NCI-H1048 (cell line): ENCODE data around the gene NECTIN3.

Experiments
- DNase-seq: peaks from one replicate; lab custom pipeline; 2025; lab: John Stamatoyannopoulos, UW

NECTIN3 gene

DNA sequence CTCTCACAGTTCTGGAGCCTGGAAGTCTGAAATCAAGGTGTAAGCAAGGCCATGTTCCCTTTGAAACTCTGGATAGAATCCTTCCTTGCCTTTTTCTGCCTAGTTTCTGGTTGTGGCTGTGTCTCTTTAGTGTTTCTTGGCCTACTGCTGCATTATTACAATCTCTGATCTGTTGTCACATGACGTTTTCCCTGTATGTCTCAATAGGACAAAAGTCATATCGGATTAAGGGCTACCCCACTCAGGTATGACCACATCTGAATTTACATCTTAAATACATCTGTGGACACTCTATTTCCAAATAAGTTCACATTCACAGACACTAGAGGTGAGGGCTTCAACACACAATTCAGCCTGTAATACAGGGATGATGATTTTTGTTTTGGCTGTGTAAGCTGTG is 13.3 kb downstream of the NECTIN3 start:
- DNase-seq: no peak

DNA sequence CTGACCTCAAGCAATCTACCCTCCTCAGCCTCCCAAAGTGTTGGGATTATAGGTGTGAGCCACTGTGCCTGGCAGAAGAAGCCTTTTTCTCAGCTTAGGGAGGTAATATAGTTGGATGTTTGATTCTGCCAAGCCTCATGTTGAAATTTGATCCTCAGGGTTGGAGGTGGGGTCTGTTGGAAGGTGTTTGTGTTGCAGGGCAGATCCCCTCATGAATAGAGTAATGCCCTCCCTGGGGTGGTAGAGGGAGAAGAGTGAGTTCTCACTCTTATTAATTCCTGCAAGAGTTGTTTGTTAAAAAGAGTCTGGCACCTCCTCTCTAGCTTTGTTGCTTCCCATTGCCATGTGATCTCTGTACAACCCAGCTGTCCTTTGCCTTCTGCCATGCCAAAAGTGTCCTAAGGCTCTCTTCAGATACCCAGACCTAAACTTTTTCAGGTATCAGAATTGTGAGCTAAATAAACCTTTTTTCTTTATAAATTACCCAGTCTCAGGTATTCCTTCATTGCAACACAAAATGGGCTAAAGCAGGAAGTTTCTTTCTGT is 16.4 kb downstream of the NECTIN3 start:
- DNase-seq: no peak

- no peak for DNase-seq
These were observed 25.0 kb downstream of the NECTIN3 start for GRCh38 chr3:111096487-111097209.

- no peak for DNase-seq
These were observed 32.2 kb downstream of the NECTIN3 start for GRCh38 chr3:111103807-111104206.

GRCh38 chr3:111106993-111107661 is 35.5 kb downstream of the NECTIN3 start:
- no peak for DNase-seq

GRCh38 chr3:111107662-111108035 is 36.0 kb downstream of the NECTIN3 start:
- no peak for DNase-seq

GRCh38 chr3:111112913-111113312 is 41.3 kb downstream of the NECTIN3 start:
- DNase-seq: no peak

DNA sequence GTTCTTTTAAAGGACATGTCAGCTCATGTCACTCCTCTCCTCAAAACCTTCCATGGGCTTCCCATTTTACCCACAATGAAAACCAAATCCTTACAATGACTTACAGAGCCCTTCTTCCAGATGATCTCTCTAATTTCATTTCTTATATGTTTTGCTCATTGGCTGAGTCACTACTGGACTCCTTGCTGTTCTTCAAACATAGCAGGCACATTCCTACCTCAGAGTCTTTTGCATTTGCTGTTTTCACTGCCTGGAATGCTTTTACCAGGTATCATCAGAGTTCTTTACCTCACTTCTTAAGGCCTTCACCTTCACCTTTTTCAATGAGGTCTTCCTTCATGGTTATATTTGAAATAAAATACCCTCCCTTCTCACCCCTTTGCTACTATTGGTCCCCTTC is 57.3 kb downstream of the NECTIN3 start:
- DNase-seq: no peak

DNA sequence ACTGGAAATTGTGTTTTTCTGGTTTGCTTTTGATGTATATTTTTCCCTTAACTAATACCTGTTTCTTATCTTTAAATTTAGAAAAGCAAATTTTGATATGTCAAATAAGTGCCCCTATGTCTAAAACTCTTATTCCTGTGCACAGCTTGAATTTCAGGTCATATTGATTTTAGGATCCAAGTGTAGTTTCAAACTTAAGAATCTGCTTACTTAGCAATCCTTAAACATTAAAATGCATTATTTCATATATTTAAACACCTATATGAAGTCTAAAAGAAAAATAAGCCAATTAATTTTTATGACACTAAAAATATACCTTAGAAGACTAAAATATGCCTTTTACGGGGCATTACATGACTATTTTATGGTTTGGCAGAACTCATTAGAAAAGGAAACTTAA is 59.2 kb downstream of the NECTIN3 start:
- DNase-seq: no peak

DNA sequence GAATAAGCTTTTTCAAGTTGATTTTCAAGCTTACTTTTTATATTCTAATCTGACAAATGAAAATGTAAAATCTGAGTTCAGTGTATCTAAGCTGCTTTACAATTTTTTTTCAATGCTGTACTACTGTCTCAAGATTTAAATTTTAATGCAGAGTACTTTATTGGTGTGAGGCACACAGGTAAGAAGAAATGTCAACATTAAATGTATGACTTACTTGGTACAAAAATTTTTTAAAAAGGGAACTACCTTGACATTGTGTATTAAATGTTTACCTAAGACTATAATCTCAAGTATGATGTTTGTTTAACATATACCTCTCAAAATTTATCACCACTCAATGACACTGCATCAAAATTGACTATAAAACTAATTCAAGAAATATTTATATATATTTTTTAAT is 62.7 kb downstream of the NECTIN3 start:
- DNase-seq: no peak

GRCh38 chr3:111151438-111151837 is 79.8 kb downstream of the NECTIN3 start:
- no peak for DNase-seq

- no peak for DNase-seq
These were observed 80.9 kb downstream of the NECTIN3 start for GRCh38 chr3:111152496-111152895.

GRCh38 chr3:111156517-111156916 is 84.9 kb downstream of the NECTIN3 start:
- no peak for DNase-seq

DNA sequence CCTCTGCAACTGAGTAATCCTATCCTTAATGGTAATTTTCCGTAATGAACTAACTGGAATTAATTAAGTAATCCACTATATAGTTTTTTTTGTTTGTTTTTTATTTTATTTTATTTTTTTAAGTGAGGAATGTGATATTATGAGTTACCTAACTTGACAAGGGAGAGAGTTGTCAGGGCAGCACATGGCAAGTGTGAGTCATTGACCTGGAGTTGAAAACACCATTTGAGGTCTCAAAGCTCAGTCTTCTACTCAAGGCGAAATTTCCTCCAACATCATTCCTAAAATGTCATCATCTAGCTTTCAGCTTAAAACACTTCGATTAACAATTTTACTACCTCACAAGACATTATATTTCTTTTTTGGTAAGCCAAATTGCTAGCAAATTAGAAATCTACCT is 87.8 kb downstream of the NECTIN3 start:
- no peak for DNase-seq

- no peak for DNase-seq
These were observed 93.0 kb downstream of the NECTIN3 start for GRCh38 chr3:111164621-111165020.

DNA sequence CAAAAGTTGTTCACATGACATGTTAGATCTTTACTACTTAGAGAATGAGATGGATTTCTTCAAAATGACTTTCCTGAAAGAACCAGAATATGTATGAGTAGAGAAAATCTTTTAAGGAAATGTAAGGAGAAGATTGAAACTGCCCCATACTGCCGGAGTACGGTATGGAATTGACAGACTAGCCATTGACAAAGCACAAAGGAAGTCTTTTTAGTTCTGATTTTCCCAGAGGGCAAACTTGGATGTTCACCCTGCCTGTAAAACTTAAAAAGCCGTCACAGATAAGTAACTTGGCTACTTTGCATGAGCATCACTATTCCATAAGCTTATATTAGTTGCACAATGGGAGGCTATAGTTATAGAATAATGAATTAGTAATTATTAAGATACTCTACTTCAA is 93.8 kb downstream of the NECTIN3 start:
- DNase-seq: no peak

DNA sequence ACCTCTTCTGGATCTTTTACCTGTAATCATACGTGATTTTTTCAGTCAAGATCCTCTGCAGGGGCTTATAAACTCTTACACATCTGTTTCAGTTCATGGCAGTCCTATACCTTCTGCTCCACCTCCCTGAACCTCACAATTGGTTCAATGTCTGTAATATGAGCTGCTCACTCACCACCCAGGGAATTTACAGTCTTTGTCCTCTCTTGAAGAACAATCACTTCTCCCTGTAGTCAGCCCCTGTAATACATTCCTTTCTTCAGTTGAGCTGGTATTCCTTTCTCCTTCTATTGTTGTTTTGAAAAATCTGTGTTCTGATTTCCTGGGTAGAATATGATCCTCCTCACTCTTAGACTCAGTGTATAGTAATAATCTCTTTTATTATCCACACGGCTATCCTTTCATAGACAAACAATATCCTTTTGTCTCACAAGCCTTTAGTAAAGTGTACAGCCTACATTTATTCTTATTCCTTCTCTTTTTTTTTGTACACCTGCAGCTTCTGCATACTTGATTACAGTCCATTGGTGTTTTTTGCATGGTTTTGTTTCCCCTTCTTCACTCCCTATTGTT is 101.8 kb downstream of the NECTIN3 start:
- DNase-seq: no peak

GRCh38 chr3:111173906-111174305 is 102.3 kb downstream of the NECTIN3 start:
- no peak for DNase-seq

DNA sequence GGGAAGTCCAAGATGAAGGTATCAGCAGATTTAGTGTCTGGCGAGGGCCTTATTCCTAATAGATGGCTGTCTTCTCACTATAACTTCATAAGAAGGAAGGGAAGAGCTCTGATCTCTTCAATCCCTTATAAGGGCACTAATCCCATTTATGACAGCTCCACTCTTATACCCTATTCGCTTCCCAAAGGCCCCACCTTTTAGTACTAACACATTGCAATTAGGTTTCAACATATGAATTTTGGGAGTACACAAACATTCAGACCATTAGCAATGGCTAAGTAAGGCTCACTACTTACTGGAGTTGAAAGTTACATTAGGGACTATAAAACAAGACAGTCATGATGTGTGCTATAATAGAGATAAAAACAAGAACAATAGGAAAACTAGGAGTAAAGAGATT is 118.9 kb downstream of the NECTIN3 start:
- DNase-seq: no peak

DNA sequence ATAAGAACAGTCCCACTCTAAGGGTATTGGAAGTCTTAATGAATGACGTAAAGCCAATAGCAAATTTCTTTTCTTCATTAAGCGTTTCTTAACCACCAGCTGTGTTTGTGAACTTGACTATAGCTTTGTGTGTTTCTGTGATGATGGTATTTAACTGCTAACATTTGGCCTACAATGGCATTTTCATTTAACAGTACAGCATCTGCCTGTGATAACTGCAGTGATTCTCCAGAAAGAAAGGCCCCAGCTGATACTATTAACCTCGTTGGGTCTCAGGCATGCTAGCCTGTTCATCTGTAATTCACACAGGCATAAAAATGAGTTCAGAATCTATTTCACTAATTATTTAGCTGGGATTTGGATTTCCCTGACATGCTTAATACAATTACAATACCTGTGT is 121.9 kb downstream of the NECTIN3 start:
- no peak for DNase-seq

GRCh38 chr3:111194048-111194447 is 122.4 kb downstream of the NECTIN3 start:
- DNase-seq: no peak

DNA sequence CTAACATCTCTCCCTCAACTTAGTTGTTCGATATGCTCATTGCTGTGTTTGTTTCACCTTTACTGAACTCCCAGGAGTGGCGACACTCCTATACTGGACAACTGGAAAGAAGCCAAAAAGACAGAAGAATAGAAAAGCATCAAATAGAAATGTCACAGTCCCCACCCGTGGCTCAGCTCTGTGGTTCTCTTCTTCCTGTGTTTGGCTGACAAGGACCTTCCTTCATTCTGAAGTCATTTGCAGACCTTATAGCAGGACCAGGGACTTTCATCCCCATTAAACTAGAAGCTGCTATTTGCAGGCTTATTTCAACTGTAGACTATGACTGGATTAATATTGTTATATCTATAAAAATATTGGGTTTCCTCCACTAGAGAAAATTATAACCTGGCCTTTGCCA is 125.9 kb downstream of the NECTIN3 start:
- no peak for DNase-seq

GRCh38 chr3:111200027-111200426 is 128.4 kb downstream of the NECTIN3 start:
- no peak for DNase-seq
